Esophagus squamous epithelium (tissue), 5 donors: Measurements from ENCODE around the gene APOO. TPM values are rescaled to one million over a fixed set of nuclear protein-coding genes. Genes with fewer than 3 reads are reported as not detected.

ENCODE experiments used
- DNase-seq: peaks from one replicate; lab custom pipeline; 2025; lab: John Stamatoyannopoulos, UW
- H3K27ac ChIP-seq, 4 donors: fragments of 200-600 bp; sonication (generic); one replicate each; pipeline ENCODE4 v1.5.1; 2016 to 2019; ENCODE audit warnings: mild to moderate bottlenecking in 1 of 4
- H3K27me3 ChIP-seq, 4 donors: fragments of 200-600 bp; sonication (generic); 1 replicate in 3 of 4; 2 replicates in 1 of 4; pipeline versions ENCODE4 v1.5.1 to v1.6.0; 2017 to 2021; ENCODE audit warnings: antibody characterized with exemption in 1 of 4
- H3K36me3 ChIP-seq, 3 donors: fragments of 200-600 bp; sonication (generic); one replicate each; pipeline ENCODE4 v1.5.1; 2016 to 2019
- H3K4me1 ChIP-seq, 3 donors: fragments of 200-600 bp; sonication (generic); one replicate each; pipeline ENCODE4 v1.5.1; 2017 to 2019
- H3K4me3 ChIP-seq, 4 donors: fragments of 200-600 bp; sonication (generic); 1 replicate in 3 of 4; 2 replicates in 1 of 4; pipeline ENCODE4 v1.5.1; 2016 to 2019; ENCODE audit warnings: mild to moderate bottlenecking in 2 of 4, moderate library complexity in 1 of 4
- H3K9me3 ChIP-seq, 3 donors: fragments of 200-600 bp; sonication (generic); one replicate each; pipeline ENCODE4 v1.5.1; 2016 to 2019
- POLR2A ChIP-seq, 4 donors: fragments of 450-650 bp; IDR thresholded peaks; one replicate each; pipeline ENCODE4 v1.6.1; 2017; ENCODE audit warnings: antibody characterized with exemption in 4 of 4, mild to moderate bottlenecking in 4 of 4, moderate library complexity in 3 of 4
- WGBS, 2 donors: methylation state at CpG; one replicate each; pipeline ENCODE4 v1.1.5; 2018; 5-methylcytosine and 5-hydroxymethylcytosine counted together
- intact Hi-C: fragments of 100-400 bp; cut with DNase I; formaldehyde crosslinking; loops from one replicate; pipeline ENCODE4 v1.15.0; 2022
- total RNA-seq, 4 donors: library from RNA; depleted of rRNA; stranded (reverse); fragments of >200 nt; gene quantifications; one replicate each; pipeline ENCODE4 v1.1.0, GENCODE V29; 2016
- TF ChIP-seq, protein P1 (sequence below), 6 experiments: fragments of 450-650 bp in 4 of 6; fragments of 200-600 bp in 2 of 6; sonication (generic) in 2 of 6; IDR thresholded peaks; one replicate each; pipeline ENCODE4 v1.5.1; 2016 to 2019; ENCODE audit warnings: antibody characterized with exemption in 6 of 6, mild to moderate bottlenecking in 4 of 6, moderate library complexity in 4 of 6
- donor health status: DM: yes; HTN: yes; CAD: no.

The APOO gene
- total RNA-seq, 4 donors from 2014 or later: 10.5 to 25.1 (median 13.7) TPM

- intact Hi-C loops: no loop called here
- no peak for TF ChIP-seq POLR2A (IDR thresholded peaks at IDR 0.05)
- TF ChIP-seq, protein P1, sequence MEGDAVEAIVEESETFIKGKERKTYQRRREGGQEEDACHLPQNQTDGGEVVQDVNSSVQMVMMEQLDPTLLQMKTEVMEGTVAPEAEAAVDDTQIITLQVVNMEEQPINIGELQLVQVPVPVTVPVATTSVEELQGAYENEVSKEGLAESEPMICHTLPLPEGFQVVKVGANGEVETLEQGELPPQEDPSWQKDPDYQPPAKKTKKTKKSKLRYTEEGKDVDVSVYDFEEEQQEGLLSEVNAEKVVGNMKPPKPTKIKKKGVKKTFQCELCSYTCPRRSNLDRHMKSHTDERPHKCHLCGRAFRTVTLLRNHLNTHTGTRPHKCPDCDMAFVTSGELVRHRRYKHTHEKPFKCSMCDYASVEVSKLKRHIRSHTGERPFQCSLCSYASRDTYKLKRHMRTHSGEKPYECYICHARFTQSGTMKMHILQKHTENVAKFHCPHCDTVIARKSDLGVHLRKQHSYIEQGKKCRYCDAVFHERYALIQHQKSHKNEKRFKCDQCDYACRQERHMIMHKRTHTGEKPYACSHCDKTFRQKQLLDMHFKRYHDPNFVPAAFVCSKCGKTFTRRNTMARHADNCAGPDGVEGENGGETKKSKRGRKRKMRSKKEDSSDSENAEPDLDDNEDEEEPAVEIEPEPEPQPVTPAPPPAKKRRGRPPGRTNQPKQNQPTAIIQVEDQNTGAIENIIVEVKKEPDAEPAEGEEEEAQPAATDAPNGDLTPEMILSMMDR (IDR thresholded peaks at IDR 0.05): no peak
- Histone ChIP-seq H3K4me1 (no peaks in the 10 kb centered on the region), H3K27me3 (no peaks in the 10 kb centered on the region), H3K4me3 (no peak overlapping the region), H3K9me3 (no peaks in the 10 kb centered on the region), H3K27ac (peak overlapping the region in 1 of 4 donors; percentile 55), H3K36me3 (no peaks in the 10 kb centered on the region)
- 36 to 44% methylated on average over 3 of the region's 3 CpGs for WGBS, 2 donors
- DNase-seq: no peak
Observed at GRCh38 chrX:23952391-23952790, 44.7 kb upstream of the APOO start.

GRCh38 chrX:23945206-23945605 is 37.5 kb upstream of the APOO start:
- no peak for TF ChIP-seq POLR2A (IDR thresholded peaks at IDR 0.05)
- 56% methylated on average over 1 of the region's 1 CpG; no CpG with 5 or more reads in 1 of the 2 donors for WGBS, 2 donors
- intact Hi-C loops: no loop called here
- Histone ChIP-seq H3K27ac (peak overlapping the region in 3 of 4 donors; percentile 52 to 62 (median 61)), H3K4me1 (no peaks in the 10 kb centered on the region), H3K4me3 (no peak overlapping the region), H3K9me3 (no peaks in the 10 kb centered on the region), H3K27me3 (no peaks in the 10 kb centered on the region), H3K36me3 (no peaks in the 10 kb centered on the region)
- DNase-seq: no peak

DNA sequence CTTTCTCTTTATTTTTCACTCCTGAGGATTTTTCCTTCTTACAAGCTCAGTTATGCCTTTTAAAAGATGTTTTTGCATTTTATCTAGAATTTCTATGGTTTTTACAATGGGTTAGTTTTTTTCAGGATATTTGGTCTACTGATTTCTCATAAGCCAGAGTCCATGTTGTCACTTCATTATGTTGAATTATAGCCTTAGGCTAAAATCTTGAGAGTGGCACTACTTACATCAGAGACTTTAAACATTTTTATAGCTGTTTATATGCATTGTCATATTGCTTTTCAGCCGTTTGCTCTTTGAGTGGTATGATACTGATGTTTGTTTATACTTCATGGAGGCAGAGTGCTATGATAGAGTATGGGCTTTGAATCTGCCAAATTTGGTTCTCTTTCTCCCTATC is 36.5 kb upstream of the APOO start:
- H3K27ac ChIP-seq: peak overlapping the region in 2 of 4 donors; percentile 45 to 52
- WGBS, 2 donors: 19 to 50% methylated on average over 1 of the region's 1 CpG
- intact Hi-C loops: no loop called here
- no peaks in the 10 kb centered on the region for H3K9me3 ChIP-seq
- no peaks in the 10 kb centered on the region for H3K36me3 ChIP-seq
- no peak for TF ChIP-seq POLR2A (IDR thresholded peaks at IDR 0.05)
- TF ChIP-seq, protein P1 (IDR thresholded peaks at IDR 0.05): no peak
- no peak for DNase-seq
- H3K4me3 ChIP-seq: no peak overlapping the region
- no peaks in the 10 kb centered on the region for H3K4me1 ChIP-seq
- H3K27me3 ChIP-seq: no peaks in the 10 kb centered on the region

DNA sequence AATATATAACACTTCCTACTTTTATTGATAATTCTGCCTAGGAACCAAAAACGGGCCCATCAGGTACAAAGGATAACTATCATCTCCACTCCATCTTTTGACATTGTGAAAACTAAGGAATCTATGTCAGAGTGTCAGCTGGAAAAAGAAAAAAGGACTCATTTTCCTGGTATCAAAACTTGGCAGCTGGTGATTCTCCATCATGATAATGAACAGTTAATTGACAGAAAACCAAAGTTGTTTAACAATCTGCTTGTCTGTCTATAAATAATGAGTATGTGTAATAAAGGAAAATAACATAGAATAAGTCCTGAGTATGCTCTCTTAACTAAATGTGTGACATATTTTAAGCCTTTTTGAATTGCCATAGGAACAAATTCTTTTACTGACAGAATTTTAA is 31.5 kb upstream of the APOO start:
- Histone ChIP-seq H3K27ac (no peak overlapping the region), H3K36me3 (no peaks in the 10 kb centered on the region), H3K9me3 (no peaks in the 10 kb centered on the region), H3K4me3 (no peak overlapping the region), H3K27me3 (no peaks in the 10 kb centered on the region), H3K4me1 (no peaks in the 10 kb centered on the region)
- intact Hi-C loops: no loop called here
- 32 to 77% methylated on average over 1 of the region's 1 CpG for WGBS, 2 donors
- no peak for DNase-seq
- TF ChIP-seq, protein P1 (IDR thresholded peaks at IDR 0.05): no peak
- TF ChIP-seq POLR2A (IDR thresholded peaks at IDR 0.05): no peak

- Histone ChIP-seq H3K27ac (no peak overlapping the region), H3K4me1 (no peaks in the 10 kb centered on the region), H3K36me3 (no peaks in the 10 kb centered on the region), H3K9me3 (no peaks in the 10 kb centered on the region), H3K4me3 (no peak overlapping the region), H3K27me3 (no peaks in the 10 kb centered on the region)
- 50 to 92% methylated on average over 1 of the region's 1 CpG for WGBS, 2 donors
- DNase-seq: no peak
- TF ChIP-seq POLR2A (IDR thresholded peaks at IDR 0.05): no peak
- TF ChIP-seq, protein P1 (IDR thresholded peaks at IDR 0.05): no peak
- intact Hi-C loops: no loop called here
Observed at GRCh38 chrX:23938690-23939089, 31.0 kb upstream of the APOO start.

- intact Hi-C loops: no loop called here
- peaks cover 0 to 2% (median 0%) of the 10 kb centered on the region in 4 donors for H3K27me3 ChIP-seq
- H3K4me1 ChIP-seq: no peaks in the 10 kb centered on the region
- DNase-seq: no peak
- H3K36me3 ChIP-seq: no peaks in the 10 kb centered on the region
- no peak overlapping the region for H3K27ac ChIP-seq
- no peak for TF ChIP-seq POLR2A (IDR thresholded peaks at IDR 0.05)
- TF ChIP-seq, protein P1 (IDR thresholded peaks at IDR 0.05): no peak
- 45 to 70% methylated on average over 2 to 4 of the region's 4 CpGs for WGBS, 2 donors
- no peak overlapping the region for H3K4me3 ChIP-seq
- H3K9me3 ChIP-seq: no peaks in the 10 kb centered on the region
Observed at GRCh38 chrX:23937100-23937499, 29.4 kb upstream of the APOO start.
